GM20431 (cell line): ENCODE measurements around the gene GPR61.

Experiments
- in situ Hi-C: fragments of 300-500 bp; cut with MseI, MboI; formaldehyde crosslinking; loops from one replicate; pipeline ENCODE4 v1.15.0; 2020; ENCODE audit warnings: low sequenced_read_pairs; ENCODE audit not compliant: unreplicated experiment

Gene GPR61

GRCh38 chr1:109539676-109540075, at the start of gene GPR61:
Gene GPR61, plus strand, starts transcription at chr1:109539872. Its CDS starts 3,151 bp downstream, at chr1:109543023.
- in situ Hi-C loops, result loop anchor here (25.0 kb wide), 1 partner anchor 277 kb away; no protein-coding TSS in a partner anchor

GRCh38 chr1:109490029-109490933, 49.4 kb upstream of the GPR61 start:
- in situ Hi-C loops, result loop anchor here (5.0 kb wide), 1 partner anchor 42 kb away; no protein-coding TSS in a partner anchor

- in situ Hi-C loops, result loop anchor here (5.0 kb wide), 1 partner anchor 41 kb away; no protein-coding TSS in a partner anchor
Measured at GRCh38 chr1:109490934-109491302, 48.8 kb upstream of the GPR61 start.

- in situ Hi-C loops, result loop anchor here (5.0 kb wide), 1 partner anchor 41 kb away; no protein-coding TSS in a partner anchor
Measured at GRCh38 chr1:109491372-109491771, 48.3 kb upstream of the GPR61 start.

- in situ Hi-C loops, result loop anchor here (5.0 kb wide), 1 partner anchor 40 kb away; no protein-coding TSS in a partner anchor
Measured at GRCh38 chr1:109492779-109493178, 46.9 kb upstream of the GPR61 start.

- in situ Hi-C loops, result loop anchor here (5.0 kb wide), 1 partner anchor 39 kb away; no protein-coding TSS in a partner anchor
Measured at GRCh38 chr1:109493227-109493626, 46.4 kb upstream of the GPR61 start.

- in situ Hi-C loops, result loop anchor here (5.0 kb wide), 1 partner anchor 38 kb away; no protein-coding TSS in a partner anchor
Measured at GRCh38 chr1:109493805-109494539, 45.7 kb upstream of the GPR61 start, which contains the start of gene CYB561D1. Gene CYB561D1, plus strand, starts transcription at chr1:109494094. Its CDS starts 46 bp downstream, at chr1:109494140.

GRCh38 chr1:109495738-109496137, 43.9 kb upstream of the GPR61 start:
- in situ Hi-C loops, result no loop called here

GRCh38 chr1:109497449-109498160, 42.1 kb upstream of the GPR61 start:
- in situ Hi-C loops, result no loop called here

- in situ Hi-C loops, result no loop called here
Measured at GRCh38 chr1:109498161-109498801, 41.4 kb upstream of the GPR61 start.

GRCh38 chr1:109499081-109499480, 40.6 kb upstream of the GPR61 start:
- in situ Hi-C loops, result no loop called here

- in situ Hi-C loops, result no loop called here
Measured at GRCh38 chr1:109499661-109500536, 39.8 kb upstream of the GPR61 start.

GRCh38 chr1:109500941-109501381, 38.7 kb upstream of the GPR61 start:
- in situ Hi-C loops, result no loop called here

GRCh38 chr1:109501644-109502363, 37.9 kb upstream of the GPR61 start:
- in situ Hi-C loops, result no loop called here

- in situ Hi-C loops, result no loop called here
Measured at GRCh38 chr1:109502364-109502851, 37.3 kb upstream of the GPR61 start.

- in situ Hi-C loops, result no loop called here
Measured at GRCh38 chr1:109503935-109504334, 35.7 kb upstream of the GPR61 start.

- in situ Hi-C loops, result no loop called here
Measured at GRCh38 chr1:109504974-109505373, 34.7 kb upstream of the GPR61 start.
